ENCODE measurements around the gene SMIM32.

The SMIM32 gene

GRCh38 chr5:136195971-136196820 is 3.2 kb upstream of the SMIM32 start:
- no peak overlapping the region for H3K4me2 ChIP-seq (ENCODE audit: low read length)
- no peaks in the 10 kb centered on the region for H3K27me3 ChIP-seq (ENCODE audit: control insufficient read depth, low read length)
- H3F3A ChIP-seq (ENCODE audit: control insufficient read depth, insufficient read depth): no peaks in the 10 kb centered on the region
- H3K4me3 ChIP-seq (ENCODE audit: low read length): no peak overlapping the region
- H3K36me3 ChIP-seq (ENCODE audit: control insufficient read depth, low read length): no peaks in the 10 kb centered on the region
- no peaks in the 10 kb centered on the region for H3K4me1 ChIP-seq (ENCODE audit: control insufficient read depth, low read length)
- H3K79me2 ChIP-seq (ENCODE audit: control insufficient read depth, low read length): no peaks in the 10 kb centered on the region
- no peaks in the 10 kb centered on the region for H3K9me2 ChIP-seq (replicated peaks; ENCODE audit: control insufficient read depth, low read length)
- H4K20me1 ChIP-seq (ENCODE audit: control insufficient read depth, insufficient read depth, low read depth, low read length): no peaks in the 10 kb centered on the region
- no peaks in the 10 kb centered on the region for H3K9me3 ChIP-seq (ENCODE audit: control insufficient read depth, insufficient read depth, low read length)
- no peak overlapping the region for H3K27ac ChIP-seq (ENCODE audit: low read depth, low read length)
- TF ChIP-seq EZH2phosphoT487 (IDR thresholded peaks at IDR 0.05; ENCODE audit: borderline replicate concordance, low read length) (no peak), CTCF (IDR thresholded peaks at IDR 0.05; ENCODE audit: low read depth, low read length, poor library complexity, severe bottlenecking) (no peak)

GRCh38 chr5:136194576-136194975 is 1.6 kb upstream of the SMIM32 start:
- Histone ChIP-seq H3K4me3 (ENCODE audit: low read length) (no peak overlapping the region), H3K4me2 (ENCODE audit: low read length) (no peak overlapping the region), H3K27me3 (ENCODE audit: control insufficient read depth, low read length) (no peaks in the 10 kb centered on the region), H3K9me3 (ENCODE audit: control insufficient read depth, insufficient read depth, low read length) (no peaks in the 10 kb centered on the region), H3K79me2 (ENCODE audit: control insufficient read depth, low read length) (no peaks in the 10 kb centered on the region), H3K9me2 (replicated peaks; ENCODE audit: control insufficient read depth, low read length) (no peaks in the 10 kb centered on the region), H3K36me3 (ENCODE audit: control insufficient read depth, low read length) (no peaks in the 10 kb centered on the region), H3K4me1 (ENCODE audit: control insufficient read depth, low read length) (no peaks in the 10 kb centered on the region), H4K20me1 (ENCODE audit: control insufficient read depth, insufficient read depth, low read depth, low read length) (no peaks in the 10 kb centered on the region), H3F3A (ENCODE audit: control insufficient read depth, insufficient read depth) (no peaks in the 10 kb centered on the region; the same call in 1 of the 2 replicates), H3K27ac (ENCODE audit: low read depth, low read length) (no peak overlapping the region)
- TF ChIP-seq CTCF (IDR thresholded peaks at IDR 0.05; ENCODE audit: low read depth, low read length, poor library complexity, severe bottlenecking): no peak
- no peak for TF ChIP-seq EZH2phosphoT487 (IDR thresholded peaks at IDR 0.05; ENCODE audit: borderline replicate concordance, low read length)

GRCh38 chr5:136193322-136193935 is 467 bp upstream of the SMIM32 start:
- Histone ChIP-seq H3K27ac (ENCODE audit: low read depth, low read length) (no peak overlapping the region), H3F3A (ENCODE audit: control insufficient read depth, insufficient read depth) (peaks cover 4% of the 10 kb centered on the region; the same call in 1 of the 2 replicates), H3K79me2 (ENCODE audit: control insufficient read depth, low read length) (no peaks in the 10 kb centered on the region), H4K20me1 (ENCODE audit: control insufficient read depth, insufficient read depth, low read depth, low read length) (no peaks in the 10 kb centered on the region), H3K9me2 (replicated peaks; ENCODE audit: control insufficient read depth, low read length) (no peaks in the 10 kb centered on the region), H3K4me2 (ENCODE audit: low read length) (no peak overlapping the region), H3K9me3 (ENCODE audit: control insufficient read depth, insufficient read depth, low read length) (no peaks in the 10 kb centered on the region), H3K36me3 (ENCODE audit: control insufficient read depth, low read length) (peaks cover 2% of the 10 kb centered on the region; the same call in 1 of the 2 replicates), H3K4me3 (ENCODE audit: low read length) (no peak overlapping the region), H3K4me1 (ENCODE audit: control insufficient read depth, low read length) (no peaks in the 10 kb centered on the region), H3K27me3 (ENCODE audit: control insufficient read depth, low read length) (no peaks in the 10 kb centered on the region)
- no peak for TF ChIP-seq EZH2phosphoT487 (IDR thresholded peaks at IDR 0.05; ENCODE audit: borderline replicate concordance, low read length)
- TF ChIP-seq CTCF (IDR thresholded peaks at IDR 0.05; ENCODE audit: low read depth, low read length, poor library complexity, severe bottlenecking): no peak

Measured in DOHH2 (cell line).